Hepatocyte (in vitro differentiated cells): Measurements from ENCODE around the gene NTSR2. TPM values are rescaled to one million over a fixed set of nuclear protein-coding genes. Genes with fewer than 3 reads are reported as not detected.

Source experiments
- DNase-seq: peaks from one replicate; pipeline ENCODE4 v3.0.0-alpha.2; 2016; ENCODE audit warnings: low spot score
- H2AFZ ChIP-seq: fragments of 200-600 bp; sonication (generic); 2 replicates; pipeline ENCODE4 v1.6.0; 2016; ENCODE audit warnings: antibody characterized with exemption, mild to moderate bottlenecking
- H3K27ac ChIP-seq: fragments of 200-600 bp; sonication (generic); 2 replicates; pipeline ENCODE4 v1.5.1; 2016; ENCODE audit warnings: mild to moderate bottlenecking
- H3K27me3 ChIP-seq: fragments of 200-600 bp; sonication (generic); 2 replicates; pipeline ENCODE4 v1.6.1; 2016
- H3K36me3 ChIP-seq: fragments of 200-600 bp; sonication (generic); replicated peaks from 2 replicates; pipeline ENCODE4 v1.5.1; 2016; ENCODE audit warnings: low read depth; ENCODE audit not compliant: insufficient read depth
- H3K4me1 ChIP-seq: fragments of 200-600 bp; sonication (generic); 2 replicates; pipeline ENCODE4 v1.5.1; 2016; ENCODE audit warnings: mild to moderate bottlenecking, moderate library complexity; ENCODE audit not compliant: insufficient read depth
- H3K4me2 ChIP-seq: fragments of 200-600 bp; sonication (generic); 2 replicates; pipeline ENCODE4 v1.6.0; 2016
- H3K4me3 ChIP-seq: fragments of 200-600 bp; sonication (generic); 2 replicates; pipeline ENCODE4 v1.5.1; 2016; ENCODE audit warnings: mild to moderate bottlenecking
- H3K79me2 ChIP-seq: fragments of 200-600 bp; sonication (generic); 2 replicates; pipeline ENCODE4 v1.6.0; 2017; ENCODE audit warnings: mild to moderate bottlenecking
- H3K9me2 ChIP-seq: fragments of 200-600 bp; sonication (generic); replicated peaks from 2 replicates; pipeline ENCODE4 v1.6.0; 2017; ENCODE audit warnings: mild to moderate bottlenecking; ENCODE audit not compliant: insufficient read depth
- H3K9me3 ChIP-seq: fragments of 200-600 bp; sonication (generic); 2 replicates; pipeline ENCODE4 v1.5.1; 2016; ENCODE audit warnings: low read depth, mild to moderate bottlenecking
- H4K20me1 ChIP-seq: fragments of 200-600 bp; sonication (generic); 2 replicates; pipeline ENCODE4 v1.6.0; 2016; ENCODE audit warnings: mild to moderate bottlenecking; ENCODE audit not compliant: insufficient read depth, poor library complexity, severe bottlenecking
- EZH2 ChIP-seq: fragments of 200-600 bp; sonication (generic); IDR thresholded peaks from 2 replicates; pipeline ENCODE4 v1.6.1; 2016; ENCODE audit warnings: antibody characterized with exemption, mild to moderate bottlenecking, borderline replicate concordance
- EZH2phosphoT487 ChIP-seq: fragments of 200-600 bp; sonication (generic); IDR thresholded peaks from one replicate; pipeline ENCODE4 v1.6.1; 2018; ENCODE audit warnings: antibody characterized with exemption, mild to moderate bottlenecking, low read depth, moderate library complexity; ENCODE audit not compliant: unreplicated experiment, severe bottlenecking
- WGBS: methylation state at CpG from one replicate; pipeline ENCODE4 v1.1.6; 2016; ENCODE audit warnings: low lambda C conversion rate; ENCODE audit errors: missing lambda C conversion rate; 5-methylcytosine and 5-hydroxymethylcytosine counted together
- polyA plus RNA-seq: library from polyadenylated mRNA; unstranded; fragments of >200 nt; fragmentation: Nextera tagmentation; extraction: Ambion mirVana; gene quantifications from 2 replicates; pipeline ENCODE4 v1.2.1, GENCODE V29; 2016
- total RNA-seq: library from RNA; depleted of rRNA; stranded (reverse); fragments of >200 nt; gene quantifications from 2 replicates; pipeline ENCODE4 v1.2.3, GENCODE V29; 2014
- TF ChIP-seq, protein P1 (sequence below): fragments of 200-600 bp; sonication (generic); IDR thresholded peaks from 2 replicates; pipeline ENCODE4 v1.5.1; 2016; ENCODE audit warnings: antibody characterized with exemption, mild to moderate bottlenecking; ENCODE audit not compliant: poor library complexity

NTSR2 gene
- total and polyA plus RNA-seq, 2 experiments from 2014 or later: 0.28 TPM; not detected in 1

GRCh38 chr2:11622611-11623010, 47.4 kb downstream of the NTSR2 start:
- H3K27ac ChIP-seq: no peak overlapping the region

GRCh38 chr2:11621410-11621809, 48.6 kb downstream of the NTSR2 start:
- no peaks in the 10 kb centered on the region for H3K36me3 ChIP-seq
- no peaks in the 10 kb centered on the region for H3K4me1 ChIP-seq
- no peak for DNase-seq
- H3K27me3 ChIP-seq: no peaks in the 10 kb centered on the region
- H3K27ac ChIP-seq: no peak overlapping the region
- H3K9me3 ChIP-seq: no peaks in the 10 kb centered on the region
- TF ChIP-seq EZH2phosphoT487 (no peak), EZH2 (no peak)
- H2AFZ ChIP-seq: no peak overlapping the region
- no peak overlapping the region for H3K4me3 ChIP-seq
- no peaks in the 10 kb centered on the region for H3K79me2 ChIP-seq
- 69% methylated on average over 2 of the region's 2 CpGs for WGBS
- no peaks in the 10 kb centered on the region for H3K9me2 ChIP-seq
- H4K20me1 ChIP-seq: no peaks in the 10 kb centered on the region
- no peak overlapping the region for H3K4me2 ChIP-seq

More at GRCh38 chr2:11622611-11623010, 47.4 kb downstream of the NTSR2 start:
- no peaks in the 10 kb centered on the region for H3K9me2 ChIP-seq
- TF ChIP-seq EZH2 (no peak), EZH2phosphoT487 (no peak)
- TF ChIP-seq, protein P1, sequence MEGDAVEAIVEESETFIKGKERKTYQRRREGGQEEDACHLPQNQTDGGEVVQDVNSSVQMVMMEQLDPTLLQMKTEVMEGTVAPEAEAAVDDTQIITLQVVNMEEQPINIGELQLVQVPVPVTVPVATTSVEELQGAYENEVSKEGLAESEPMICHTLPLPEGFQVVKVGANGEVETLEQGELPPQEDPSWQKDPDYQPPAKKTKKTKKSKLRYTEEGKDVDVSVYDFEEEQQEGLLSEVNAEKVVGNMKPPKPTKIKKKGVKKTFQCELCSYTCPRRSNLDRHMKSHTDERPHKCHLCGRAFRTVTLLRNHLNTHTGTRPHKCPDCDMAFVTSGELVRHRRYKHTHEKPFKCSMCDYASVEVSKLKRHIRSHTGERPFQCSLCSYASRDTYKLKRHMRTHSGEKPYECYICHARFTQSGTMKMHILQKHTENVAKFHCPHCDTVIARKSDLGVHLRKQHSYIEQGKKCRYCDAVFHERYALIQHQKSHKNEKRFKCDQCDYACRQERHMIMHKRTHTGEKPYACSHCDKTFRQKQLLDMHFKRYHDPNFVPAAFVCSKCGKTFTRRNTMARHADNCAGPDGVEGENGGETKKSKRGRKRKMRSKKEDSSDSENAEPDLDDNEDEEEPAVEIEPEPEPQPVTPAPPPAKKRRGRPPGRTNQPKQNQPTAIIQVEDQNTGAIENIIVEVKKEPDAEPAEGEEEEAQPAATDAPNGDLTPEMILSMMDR: no peak
- no peaks in the 10 kb centered on the region for H3K36me3 ChIP-seq
- H3K4me2 ChIP-seq: no peak overlapping the region
- H2AFZ ChIP-seq: no peak overlapping the region
- no peaks in the 10 kb centered on the region for H3K9me3 ChIP-seq
- H4K20me1 ChIP-seq: no peaks in the 10 kb centered on the region
- WGBS: 85% methylated on average over 1 of the region's 1 CpG
- no peak overlapping the region for H3K4me3 ChIP-seq
- no peaks in the 10 kb centered on the region for H3K27me3 ChIP-seq
- DNase-seq: no peak
- no peaks in the 10 kb centered on the region for H3K79me2 ChIP-seq
- H3K4me1 ChIP-seq: no peaks in the 10 kb centered on the region

DNA sequence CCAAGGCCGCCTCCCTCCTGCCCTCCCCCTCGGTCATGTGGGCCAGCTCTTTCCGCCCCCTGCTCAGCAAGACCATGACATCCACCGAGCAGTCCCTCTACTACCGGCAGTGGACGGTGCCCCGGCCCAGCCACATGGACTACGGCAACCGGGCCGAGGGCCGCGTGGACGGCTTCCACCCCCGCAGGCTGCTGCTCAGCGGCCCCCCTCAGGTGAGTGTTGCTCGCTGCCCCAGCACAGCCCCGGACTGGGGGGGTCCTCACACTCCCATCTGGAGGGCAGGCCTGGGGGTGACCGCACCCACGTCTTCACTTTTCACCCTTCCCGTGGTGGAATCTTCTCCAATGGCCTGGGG, 51.3 kb downstream of the NTSR2 start:
- H3K9me2 ChIP-seq: no peaks in the 10 kb centered on the region

DNA sequence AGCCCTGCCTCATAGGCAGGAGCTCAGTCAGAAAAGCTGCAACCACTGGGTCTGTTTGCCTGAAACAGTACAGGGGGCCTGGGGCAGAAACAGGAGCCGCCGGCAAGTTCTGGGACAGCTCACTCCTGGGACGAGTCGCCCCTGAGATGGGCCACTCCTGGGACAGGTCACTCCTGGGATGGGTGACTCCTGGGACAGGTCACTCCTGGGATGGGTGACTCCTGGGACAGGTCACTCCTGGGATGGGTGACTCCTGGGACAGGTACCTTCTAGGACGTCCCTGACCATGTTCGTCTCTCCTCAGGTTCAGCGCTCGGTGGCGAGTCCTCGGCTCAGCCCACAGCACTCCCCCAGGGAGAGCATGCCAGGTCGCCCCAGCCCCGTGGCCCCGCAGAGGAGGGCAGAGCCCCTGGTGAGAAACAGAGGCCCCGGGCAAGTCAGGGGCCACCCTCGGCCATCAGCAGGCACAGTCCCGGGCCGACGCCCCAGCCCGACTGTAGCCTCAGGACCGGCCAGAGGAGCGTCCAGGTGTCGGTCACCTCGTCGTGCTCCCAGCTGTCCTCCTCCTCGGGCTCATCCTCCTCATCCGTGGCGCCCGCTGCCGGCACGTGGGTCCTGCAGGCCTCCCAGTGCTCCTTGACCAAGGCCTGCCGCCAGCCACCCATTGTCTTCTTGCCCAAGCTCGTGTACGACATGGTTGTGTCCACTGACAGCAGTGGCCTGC, 51.8 kb downstream of the NTSR2 start:
- Histone ChIP-seq H3K36me3 (no peaks in the 10 kb centered on the region), H2AFZ (no peak overlapping the region), H3K27ac (no peak overlapping the region), H3K4me1 (no peaks in the 10 kb centered on the region), H3K4me3 (no peak overlapping the region), H3K79me2 (no peaks in the 10 kb centered on the region), H3K9me3 (no peaks in the 10 kb centered on the region), H3K4me2 (no peak overlapping the region), H3K27me3 (no peaks in the 10 kb centered on the region), H3K9me2 (no peaks in the 10 kb centered on the region), H4K20me1 (no peaks in the 10 kb centered on the region)
- 94% methylated on average over 25 of the region's 33 CpGs for WGBS
- no peak for DNase-seq
- TF ChIP-seq, protein P1: no peak
- TF ChIP-seq EZH2: no peak
- TF ChIP-seq EZH2phosphoT487: no peak

More for the DNA sequence above, 51.3 kb downstream of the NTSR2 start:
- Histone ChIP-seq H3K4me2 (no peak overlapping the region), H3K36me3 (no peaks in the 10 kb centered on the region), H3K27me3 (no peaks in the 10 kb centered on the region), H3K79me2 (no peaks in the 10 kb centered on the region), H3K9me3 (no peaks in the 10 kb centered on the region), H4K20me1 (no peaks in the 10 kb centered on the region), H2AFZ (no peak overlapping the region), H3K27ac (no peak overlapping the region), H3K4me1 (no peaks in the 10 kb centered on the region), H3K4me3 (no peak overlapping the region)
- 97% methylated on average over 17 of the region's 20 CpGs for WGBS
- TF ChIP-seq, protein P1: no peak
- no peak for DNase-seq
